Cardiac fibroblast (primary cell): Measurements from ENCODE around the gene SLC35E2B.
A peak's percentile ranks its signal among the peaks of the same experiment; 100 is the strongest.

Experiments
- DNase-seq, 2 donors: peaks; one replicate each; pipeline versions ENCODE4 v3.0.0 to v3.0.0-alpha.2; 2010; ENCODE audit warnings: low read depth in 2 of 2
- H3K4me3 ChIP-seq, 2 donors: replicated peaks in 1 of 2; 1 replicate in 1 of 2; 2 replicates in 1 of 2; pipeline ENCODE4 v1.5.1; 2011; ENCODE audit warnings: low read depth in 2 of 2, low read length in 2 of 2, mild to moderate bottlenecking in 2 of 2, moderate library complexity in 1 of 2
- CTCF ChIP-seq: IDR thresholded peaks from one replicate; pipeline ENCODE4 v1.5.1; 2011; ENCODE audit warnings: low read depth, mild to moderate bottlenecking, low read length, inconsistent platforms

Gene SLC35E2B

GRCh38 chr1:1616838-1617237, 75.8 kb downstream of the SLC35E2B start:
- no peak for TF ChIP-seq CTCF
- peak overlapping the region; percentile 54 to 95 for H3K4me3 ChIP-seq
- DNase-seq = no peak

- peak; percentile 19 to 56 for DNase-seq
Observed at GRCh38 chr1:1616045-1616790, 76.4 kb downstream of the SLC35E2B start.

GRCh38 chr1:1615256-1616044, 77.1 kb downstream of the SLC35E2B start, which contains the start of gene MIB2:
TSS of gene MIB2 (plus strand) at chr1:1615500. CDS start at chr1:1623453, 7,953 bp downstream.
- TF ChIP-seq CTCF = no peak
- peak within 1 kb of the TSS; percentile 92 to 95 for H3K4me3 ChIP-seq
- peak; percentile 96 to 97 for DNase-seq

More at GRCh38 chr1:1616045-1616790, 76.4 kb downstream of the SLC35E2B start:
- no peak for TF ChIP-seq CTCF
- peak overlapping the region; percentile 54 to 95 for H3K4me3 ChIP-seq

GRCh38 chr1:1614954-1615255, 77.7 kb downstream of the SLC35E2B start:
- peak overlapping the region; percentile 92 to 95 for H3K4me3 ChIP-seq
- TF ChIP-seq CTCF = no peak
- no peak for DNase-seq

- peak; percentile 85 to 93 for DNase-seq
- peak overlapping the region; percentile 92 to 95 for H3K4me3 ChIP-seq
- TF ChIP-seq CTCF = no peak
Observed at GRCh38 chr1:1614204-1614953, 78.2 kb downstream of the SLC35E2B start.

GRCh38 chr1:1613509-1614082, 79.0 kb downstream of the SLC35E2B start:
- DNase-seq = no peak
- TF ChIP-seq CTCF = no peak
- H3K4me3 ChIP-seq = peak overlapping the region; percentile 92 to 95
